NCI-H82 treated with DMSO at 0.1 percent for 48 hours (cell line): ENCODE data around the gene KCNH5.
"Not testable (repeated sequence)": the region's sequence is repeated elsewhere in the genome, so short reads cannot be mapped to it uniquely, and the experiment has no call there.

Experiments used
- DNase-seq: peaks from one replicate; lab custom pipeline; 2025; ENCODE audit not compliant: unreplicated experiment; lab: John Stamatoyannopoulos, UW

KCNH5 gene

GRCh38 chr14:62894736-62895135 lies 150.5 kb downstream of the KCNH5 start:
- no peak for DNase-seq

- DNase-seq, result no peak
Observed at GRCh38 chr14:62889364-62889763, 155.9 kb downstream of the KCNH5 start.

GRCh38 chr14:62886461-62886860 lies 158.8 kb downstream of the KCNH5 start:
- DNase-seq, result no peak

- DNase-seq, result no peak
Observed at GRCh38 chr14:62885451-62885850, 159.8 kb downstream of the KCNH5 start.

GRCh38 chr14:62882967-62883366 lies 162.3 kb downstream of the KCNH5 start:
- DNase-seq, result no peak

GRCh38 chr14:62866376-62866775 lies 178.9 kb downstream of the KCNH5 start:
- no peak for DNase-seq

- no peak for DNase-seq
Observed at GRCh38 chr14:62864588-62864987, 180.7 kb downstream of the KCNH5 start.

- DNase-seq, result not testable (repeated sequence)
Observed at GRCh38 chr14:62858011-62858410, 187.2 kb downstream of the KCNH5 start.

GRCh38 chr14:62854951-62855350 lies 190.3 kb downstream of the KCNH5 start:
- no peak for DNase-seq

GRCh38 chr14:62847168-62847567 lies 198.1 kb downstream of the KCNH5 start:
- peak; percentile 82 for DNase-seq

- DNase-seq, result no peak
Observed at GRCh38 chr14:62844546-62844945, 200.7 kb downstream of the KCNH5 start.

GRCh38 chr14:62824086-62824485 lies 221.2 kb downstream of the KCNH5 start:
- no peak for DNase-seq

GRCh38 chr14:62819931-62820330 lies 225.3 kb downstream of the KCNH5 start:
- no peak for DNase-seq

GRCh38 chr14:62807636-62808035 lies 237.6 kb downstream of the KCNH5 start:
- no peak for DNase-seq

- DNase-seq, result no peak
Observed at GRCh38 chr14:62800577-62800976, 244.7 kb downstream of the KCNH5 start.

GRCh38 chr14:62796431-62796830 lies 248.8 kb downstream of the KCNH5 start:
- DNase-seq, result no peak

GRCh38 chr14:62792578-62792977 lies 252.7 kb downstream of the KCNH5 start:
- no peak for DNase-seq

GRCh38 chr14:62781328-62781727 lies 263.9 kb downstream of the KCNH5 start:
- DNase-seq, result not testable (repeated sequence)

- DNase-seq, result no peak
Observed at GRCh38 chr14:62778852-62779251, 266.4 kb downstream of the KCNH5 start.

GRCh38 chr14:62778310-62778709 lies 266.9 kb downstream of the KCNH5 start:
- no peak for DNase-seq

GRCh38 chr14:62777510-62777909 lies 267.7 kb downstream of the KCNH5 start:
- DNase-seq, result no peak

- DNase-seq, result no peak
Observed at GRCh38 chr14:62776300-62776699, 269.0 kb downstream of the KCNH5 start.

GRCh38 chr14:62768753-62769152 lies 276.5 kb downstream of the KCNH5 start:
- peak; percentile 81 for DNase-seq

GRCh38 chr14:62763951-62764350 lies 281.3 kb downstream of the KCNH5 start:
- no peak for DNase-seq
